VCaP (cell line): ENCODE measurements around the gene MAD2L2.

Source experiments
- H3K27ac ChIP-seq: fragments of 450-650 bp; 2 replicates; pipeline ENCODE4 v1.5.1; 2017
- TF ChIP-seq, protein P1 (sequence below): fragments of 450-650 bp; conservative IDR thresholded peaks from 2 replicates; pipeline ENCODE4 v1.5.1; 2017; ENCODE audit warnings: mild to moderate bottlenecking, moderate library complexity

Gene MAD2L2

GRCh38 chr1:11650331-11650991, 30.5 kb downstream of the MAD2L2 start:
- H3K27ac ChIP-seq: peak overlapping the region; percentile 52; the same call in 1 of the 2 replicates
- TF ChIP-seq, protein P1, sequence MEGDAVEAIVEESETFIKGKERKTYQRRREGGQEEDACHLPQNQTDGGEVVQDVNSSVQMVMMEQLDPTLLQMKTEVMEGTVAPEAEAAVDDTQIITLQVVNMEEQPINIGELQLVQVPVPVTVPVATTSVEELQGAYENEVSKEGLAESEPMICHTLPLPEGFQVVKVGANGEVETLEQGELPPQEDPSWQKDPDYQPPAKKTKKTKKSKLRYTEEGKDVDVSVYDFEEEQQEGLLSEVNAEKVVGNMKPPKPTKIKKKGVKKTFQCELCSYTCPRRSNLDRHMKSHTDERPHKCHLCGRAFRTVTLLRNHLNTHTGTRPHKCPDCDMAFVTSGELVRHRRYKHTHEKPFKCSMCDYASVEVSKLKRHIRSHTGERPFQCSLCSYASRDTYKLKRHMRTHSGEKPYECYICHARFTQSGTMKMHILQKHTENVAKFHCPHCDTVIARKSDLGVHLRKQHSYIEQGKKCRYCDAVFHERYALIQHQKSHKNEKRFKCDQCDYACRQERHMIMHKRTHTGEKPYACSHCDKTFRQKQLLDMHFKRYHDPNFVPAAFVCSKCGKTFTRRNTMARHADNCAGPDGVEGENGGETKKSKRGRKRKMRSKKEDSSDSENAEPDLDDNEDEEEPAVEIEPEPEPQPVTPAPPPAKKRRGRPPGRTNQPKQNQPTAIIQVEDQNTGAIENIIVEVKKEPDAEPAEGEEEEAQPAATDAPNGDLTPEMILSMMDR: peak; percentile 88

DNA sequence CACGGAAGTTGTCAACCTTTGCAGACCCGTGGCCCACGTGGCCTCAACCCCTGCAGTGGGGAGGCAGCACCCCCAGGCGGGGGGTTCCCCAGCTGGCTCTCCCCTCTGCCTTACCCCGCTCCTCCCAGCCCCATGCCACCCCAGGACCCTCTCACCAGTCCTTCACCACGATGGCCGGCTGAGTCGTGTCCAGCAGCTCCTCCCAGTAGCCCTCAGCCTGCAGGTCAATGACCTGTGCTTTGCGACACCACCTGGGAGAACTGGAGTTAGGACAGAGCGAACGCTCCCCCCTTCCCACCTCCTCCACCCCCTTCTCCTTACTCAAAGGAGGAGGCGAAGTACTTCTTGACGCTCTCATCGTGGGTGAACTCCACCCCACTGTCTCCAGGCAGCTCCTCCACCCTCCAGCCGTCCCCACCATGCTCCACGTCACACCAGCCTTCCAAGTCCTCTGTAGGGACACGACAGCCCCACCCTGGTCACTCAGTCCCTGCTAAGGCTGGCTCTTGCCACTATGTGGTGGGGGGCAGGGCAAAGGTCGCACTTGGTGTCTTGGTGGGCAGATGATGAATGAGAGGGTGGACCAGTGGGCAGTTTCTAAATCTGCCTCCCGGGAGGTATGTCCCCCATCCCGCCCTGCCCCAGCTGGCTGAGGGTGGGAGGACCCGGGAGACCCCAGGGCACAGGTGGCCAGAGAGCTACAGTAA, 31.2 kb downstream of the MAD2L2 start:
- peak overlapping the region; percentile 52; the same call in 1 of the 2 replicates for H3K27ac ChIP-seq
- TF ChIP-seq, protein P1: no peak

DNA sequence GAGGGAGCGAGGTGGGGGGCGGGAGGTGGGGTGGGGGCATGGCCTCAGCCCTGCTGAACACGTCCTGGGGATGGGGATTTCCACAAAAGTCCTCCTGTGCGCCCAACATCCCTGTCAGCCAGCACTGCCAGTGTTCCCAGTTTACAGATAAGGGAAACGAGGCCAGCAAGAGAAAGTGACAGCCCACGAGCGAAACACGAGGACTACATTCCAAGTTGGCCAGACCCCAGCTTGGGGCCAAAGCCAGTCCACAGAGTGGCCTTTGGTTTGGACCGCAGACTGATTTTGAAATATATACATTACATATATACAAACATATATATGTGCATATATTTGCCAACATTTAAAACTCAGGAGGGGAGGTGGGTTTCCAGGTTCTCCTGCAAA, 31.7 kb downstream of the MAD2L2 start:
- H3K27ac ChIP-seq: no peak overlapping the region
- TF ChIP-seq, protein P1: no peak

DNA sequence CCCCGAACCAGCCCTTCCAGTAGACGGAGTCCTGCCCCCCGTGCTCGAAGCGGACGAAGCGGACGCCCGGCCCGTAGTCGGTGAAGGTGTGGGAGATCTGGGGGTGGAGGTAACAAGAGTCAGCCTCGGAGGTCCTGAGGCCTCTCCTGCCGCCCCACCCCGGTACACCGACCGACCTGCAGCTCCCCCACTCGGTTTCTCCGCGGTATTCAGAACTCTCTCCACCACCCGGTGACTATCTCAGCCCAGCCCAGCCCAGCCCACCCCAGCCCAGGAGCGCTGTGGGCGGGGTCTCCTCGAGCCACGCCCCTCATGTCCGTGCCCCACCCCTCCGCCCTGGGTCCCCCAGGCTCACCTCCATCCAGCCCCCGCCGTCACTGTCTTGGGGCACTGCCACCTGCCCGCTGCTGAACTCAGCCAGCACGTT, 32.2 kb downstream of the MAD2L2 start:
- TF ChIP-seq, protein P1: no peak

DNA sequence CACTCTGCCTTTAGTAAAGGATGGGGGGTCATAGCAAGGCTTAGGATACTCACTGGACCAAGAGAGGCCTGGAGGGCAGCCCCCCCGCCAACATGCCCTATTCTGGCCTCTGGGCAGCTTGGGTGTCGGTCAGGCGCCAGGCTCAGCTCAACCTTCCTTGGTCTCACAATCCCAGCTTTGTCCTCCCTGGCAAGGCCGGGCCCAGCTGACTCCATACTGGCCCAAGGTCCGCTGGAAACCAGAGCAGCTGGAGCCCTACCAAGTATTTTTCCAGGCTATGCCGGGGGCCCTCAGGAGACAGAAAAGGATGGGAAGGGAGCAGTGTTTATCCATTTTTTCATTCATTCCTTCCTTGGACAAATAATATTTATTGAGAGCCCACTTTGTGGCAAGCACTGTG, 32.9 kb downstream of the MAD2L2 start:
- TF ChIP-seq, protein P1: no peak
- H3K27ac ChIP-seq: no peak overlapping the region

More for the DNA sequence above, 32.2 kb downstream of the MAD2L2 start:
- no peak overlapping the region for H3K27ac ChIP-seq

GRCh38 chr1:11647333-11647732, 33.6 kb downstream of the MAD2L2 start:
- H3K27ac ChIP-seq: no peak overlapping the region
- TF ChIP-seq, protein P1: no peak

- TF ChIP-seq, protein P1: no peak
- no peak overlapping the region for H3K27ac ChIP-seq
Measured at GRCh38 chr1:11646317-11646716, 34.6 kb downstream of the MAD2L2 start.
